Mammary epithelial cell (primary cell): ENCODE results near the gene CACTIN.

Source experiments
- CTCF ChIP-seq, 2 donors: IDR thresholded peaks in 1 of 2; conservative IDR thresholded peaks in 1 of 2; 2 replicates each; pipeline ENCODE4 v1.5.1; 2011 to 2012; ENCODE audit warnings: inconsistent platforms in 2 of 2, low read length in 2 of 2, mild to moderate bottlenecking in 2 of 2, control low read depth in 1 of 2, low read depth in 1 of 2; ENCODE audit not compliant: insufficient read depth in 1 of 2; ENCODE audit errors: extremely low read depth in 1 of 2
- EZH2 ChIP-seq: IDR thresholded peaks from 2 replicates; pipeline ENCODE4 v1.6.1; 2012; ENCODE audit warnings: low read length, inconsistent platforms, borderline replicate concordance

DNA sequence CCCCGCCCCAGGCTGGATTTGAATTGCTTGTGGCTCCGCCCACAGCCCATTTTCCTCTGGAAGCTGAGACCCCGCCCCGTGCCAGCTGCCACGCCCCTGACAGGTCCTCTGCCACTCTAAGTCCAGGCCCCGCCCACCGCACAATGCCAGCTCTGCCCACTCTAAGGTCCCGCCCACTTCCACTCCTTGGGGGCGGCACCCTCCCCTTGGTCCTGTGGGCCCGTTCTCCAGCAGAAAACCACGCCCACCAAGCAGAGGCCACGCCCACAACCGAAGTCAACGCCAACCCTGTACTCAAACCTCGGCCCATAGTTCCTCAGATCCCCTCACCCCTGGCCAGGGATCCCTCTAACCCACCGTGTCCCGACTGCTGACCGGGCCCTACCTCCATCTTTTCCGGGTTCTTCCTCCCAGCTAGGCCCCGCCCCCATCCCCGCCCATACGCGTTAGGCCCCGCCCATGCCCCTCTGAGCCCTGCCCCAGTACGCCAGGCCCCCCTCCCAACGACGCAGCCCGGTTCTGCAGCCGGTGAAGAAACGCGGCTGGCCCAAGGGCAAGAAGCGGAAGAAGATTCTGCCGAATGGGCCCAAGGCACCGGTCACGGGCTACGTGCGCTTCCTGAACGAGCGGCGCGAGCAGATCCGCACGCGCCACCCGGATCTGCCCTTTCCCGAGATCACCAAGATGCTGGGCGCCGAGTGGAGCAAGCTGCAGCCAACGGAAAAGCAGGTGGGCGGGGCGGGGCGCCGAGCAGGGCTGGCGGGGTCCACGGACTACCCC lies 52.5 kb downstream of the CACTIN start:
- no peak for TF ChIP-seq CTCF (conservative IDR thresholded peaks at IDR 0.05 in 1 of 2, IDR thresholded peaks at IDR 0.05 in 1 of 2; ENCODE audit: extremely low read depth in 1 of 2, insufficient read depth in 1 of 2, low read depth in 1 of 2, low read length in 2 of 2)
- TF ChIP-seq EZH2 = no peak
